H9 (cell line): Measurements from ENCODE around the gene ZNF568. TPM values are rescaled to one million over a fixed set of nuclear protein-coding genes. Genes with fewer than 3 reads are reported as not detected.

Source experiments
- DNase-seq: peaks from one replicate; pipeline ENCODE4 v3.0.0-alpha.2; 2017
- H2AFZ ChIP-seq: one replicate; pipeline ENCODE4 v1.6.1; 2013; ENCODE audit warnings: mild to moderate bottlenecking, low read length, control low read depth, moderate library complexity
- H2AK5ac ChIP-seq: 2 replicates; pipeline ENCODE4 v1.6.1; 2013; ENCODE audit warnings: low read length, control low read depth, mixed read lengths; ENCODE audit not compliant: insufficient read length
- H2BK120ac ChIP-seq: one replicate; pipeline ENCODE4 v1.6.1; 2013; ENCODE audit warnings: low read depth, mild to moderate bottlenecking, low read length, control low read depth, inconsistent platforms; ENCODE audit not compliant: poor library complexity, severe bottlenecking
- H2BK12ac ChIP-seq: 2 replicates; pipeline ENCODE4 v1.6.1; 2013; ENCODE audit warnings: low read length, control low read depth, mixed read lengths, low read depth; ENCODE audit not compliant: insufficient read length
- H2BK15ac ChIP-seq: 2 replicates; pipeline ENCODE4 v1.6.1; 2013; ENCODE audit warnings: low read depth, low read length, control low read depth
- H2BK20ac ChIP-seq: one replicate; pipeline ENCODE4 v1.6.1; 2013; ENCODE audit warnings: low read depth, mild to moderate bottlenecking, low read length, control low read depth, inconsistent platforms; ENCODE audit not compliant: poor library complexity, severe bottlenecking
- H2BK5ac ChIP-seq: 2 replicates; pipeline ENCODE4 v1.6.1; 2013; ENCODE audit warnings: low read length, control low read depth, mixed read lengths; ENCODE audit not compliant: insufficient read length
- H3K14ac ChIP-seq: 2 replicates; pipeline ENCODE4 v1.6.1; 2013; ENCODE audit warnings: low read length, control low read depth; ENCODE audit not compliant: insufficient read depth
- H3K18ac ChIP-seq: 2 replicates; pipeline ENCODE4 v1.6.1; 2013; ENCODE audit warnings: low read depth, mild to moderate bottlenecking, mixed read lengths, low read length, control low read depth; ENCODE audit not compliant: insufficient read length
- H3K23ac ChIP-seq: 2 replicates; pipeline ENCODE4 v1.6.1; 2013; ENCODE audit warnings: low read length, control low read depth, mixed read lengths, low read depth; ENCODE audit not compliant: insufficient read length
- H3K23me2 ChIP-seq: 2 replicates; pipeline ENCODE4 v1.6.1; 2013; ENCODE audit warnings: low read depth, mild to moderate bottlenecking, mixed read lengths, low read length, control low read depth; ENCODE audit not compliant: insufficient read length, poor library complexity, severe bottlenecking
- H3K27ac ChIP-seq: 2 replicates; pipeline ENCODE4 v1.5.1; 2013; ENCODE audit warnings: low read length, control low read depth, mixed read lengths, low read depth; ENCODE audit not compliant: insufficient read length
- H3K27me3 ChIP-seq: 2 replicates; pipeline ENCODE4 v1.6.1; 2013; ENCODE audit warnings: low read length, control low read depth, inconsistent platforms; ENCODE audit not compliant: insufficient read depth
- H3K4ac ChIP-seq: 2 replicates; pipeline ENCODE4 v1.6.1; 2013; ENCODE audit warnings: low read depth, mild to moderate bottlenecking, control low read depth, inconsistent platforms, low read length, moderate library complexity
- H3K4me1 ChIP-seq: 2 replicates; pipeline ENCODE4 v1.6.1; 2013; ENCODE audit warnings: low read length, control low read depth, inconsistent platforms; ENCODE audit not compliant: insufficient read depth
- H3K4me2 ChIP-seq: 2 replicates; pipeline ENCODE4 v1.6.1; 2013; ENCODE audit warnings: low read length, control low read depth, mixed read lengths; ENCODE audit not compliant: insufficient read length, insufficient read depth
- H3K56ac ChIP-seq: 2 replicates; pipeline ENCODE4 v1.6.1; 2013; ENCODE audit warnings: low read depth, mild to moderate bottlenecking, mixed read lengths, low read length, control low read depth; ENCODE audit not compliant: insufficient read length
- H3K79me1 ChIP-seq: 2 replicates; pipeline ENCODE4 v1.6.1; 2013; ENCODE audit warnings: low read depth, mild to moderate bottlenecking, moderate library complexity, low read length, control low read depth, inconsistent platforms; ENCODE audit not compliant: insufficient read depth, poor library complexity, severe bottlenecking
- H3K79me2 ChIP-seq: 2 replicates; pipeline ENCODE4 v1.6.1; 2013; ENCODE audit warnings: low read length, control low read depth, inconsistent platforms; ENCODE audit not compliant: insufficient read depth
- H3K9ac ChIP-seq: 2 replicates; pipeline ENCODE4 v1.6.1; 2013; ENCODE audit warnings: low read length, control low read depth, mixed read lengths; ENCODE audit not compliant: insufficient read length; ENCODE audit errors: extremely low read depth
- H3K9me3 ChIP-seq: one replicate; pipeline ENCODE4 v1.6.1; 2013; ENCODE audit warnings: low read depth, low read length, inconsistent platforms; ENCODE audit not compliant: control insufficient read depth
- H3T11ph ChIP-seq: one replicate; pipeline ENCODE4 v1.6.1; 2013; ENCODE audit warnings: mild to moderate bottlenecking, low read length, control low read depth, inconsistent platforms
- H4K20me1 ChIP-seq: one replicate; pipeline ENCODE4 v1.6.1; 2013; ENCODE audit not compliant: control insufficient read depth, insufficient read length, insufficient read depth
- H4K5ac ChIP-seq: 2 replicates; pipeline ENCODE4 v1.6.1; 2013; ENCODE audit warnings: low read depth, mild to moderate bottlenecking, mixed read lengths, low read length, control low read depth; ENCODE audit not compliant: insufficient read length
- H4K8ac ChIP-seq: replicated peaks from 2 replicates; pipeline ENCODE4 v1.6.1; 2013; ENCODE audit warnings: low read length, control low read depth, mixed read lengths, low read depth; ENCODE audit not compliant: insufficient read length
- H4K91ac ChIP-seq: 2 replicates; pipeline ENCODE4 v1.6.1; 2013; ENCODE audit warnings: low read depth, mild to moderate bottlenecking, moderate library complexity, mixed read lengths, low read length, control low read depth; ENCODE audit not compliant: insufficient read length
- H3K27ac Mint-ChIP-seq, 3 experiments: 2 replicates in 2 of 3; 3 replicates in 1 of 3; pipeline ENCODE4 v1.8.0; 2020 to 2021; ENCODE audit warnings: mixed read lengths in 3 of 3, mild to moderate bottlenecking in 1 of 3, moderate library complexity in 1 of 3
- H3K27me3 Mint-ChIP-seq: 2 replicates; pipeline ENCODE4 v1.8.0; 2021; ENCODE audit warnings: low read depth, mild to moderate bottlenecking, moderate library complexity, mixed read lengths
- H3K36me3 Mint-ChIP-seq, 3 experiments: 2 replicates in 2 of 3; 3 replicates in 1 of 3; pipeline ENCODE4 v1.8.0; 2020 to 2021; ENCODE audit warnings: low read depth in 3 of 3, mixed read lengths in 3 of 3; ENCODE audit not compliant: insufficient read depth in 1 of 3
- H3K4me1 Mint-ChIP-seq, 2 experiments: 2 replicates each; pipeline ENCODE4 v1.8.0; 2020; ENCODE audit warnings: mixed read lengths in 2 of 2
- H3K4me3 Mint-ChIP-seq, 2 experiments: 2 replicates in 1 of 2; 3 replicates in 1 of 2; pipeline ENCODE4 v1.8.0; 2020 to 2021; ENCODE audit warnings: mild to moderate bottlenecking in 2 of 2, mixed read lengths in 2 of 2, moderate library complexity in 1 of 2
- H3K9me3 Mint-ChIP-seq, 2 experiments: 2 replicates in 1 of 2; 3 replicates in 1 of 2; pipeline ENCODE4 v1.8.0; 2020; ENCODE audit warnings: mild to moderate bottlenecking in 2 of 2, mixed read lengths in 2 of 2, moderate library complexity in 1 of 2
- WGBS: extraction: QIAGEN DNeasy Blood & Tissue Kit; methylation state at CpG from one replicate; pipeline ENCODE4 v1.1.7; 2013; ENCODE audit warnings: missing lambda C conversion rate, low lambda C conversion rate, mixed read lengths; ENCODE audit not compliant: insufficient read length; ENCODE audit errors: extremely low coverage; 5-methylcytosine and 5-hydroxymethylcytosine counted together
- total RNA-seq: library from RNA; stranded (reverse); gene quantifications from 2 replicates; pipeline ENCODE4 v1.2.1, GENCODE V29; 2021
- TF ChIP-seq, protein P1 (sequence below): fragments of 200-600 bp; sonication (generic); conservative IDR thresholded peaks from 3 replicates; pipeline ENCODE4 v1.8.0; 2021; ENCODE audit warnings: antibody characterized with exemption, mild to moderate bottlenecking

Gene ZNF568
- total RNA-seq, 1 experiment from 2014 or later, result 3.1 TPM

DNA sequence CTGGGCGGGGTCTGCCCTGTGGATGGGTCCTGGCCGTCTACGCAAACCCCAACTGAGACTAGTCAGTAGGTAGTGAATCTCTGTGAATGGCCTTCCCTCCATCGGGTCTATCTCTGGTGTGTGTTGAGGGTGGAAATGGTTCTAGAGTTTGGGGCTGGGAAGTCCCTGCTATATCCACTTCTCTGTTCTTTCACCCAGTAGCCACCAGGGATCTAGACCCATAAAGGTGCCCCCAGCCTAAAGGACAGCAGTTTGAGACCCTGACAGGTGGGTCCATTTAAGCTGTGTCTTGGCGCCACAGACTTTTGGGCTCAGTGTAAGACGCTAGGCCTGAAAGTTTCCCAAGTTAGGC lies 57.7 kb downstream of the ZNF568 start:
- Histone ChIP-seq H2BK15ac (no peak overlapping the region), H3K56ac (no peak overlapping the region), H3K79me2 (no peaks in the 10 kb centered on the region), H3K4me1 (no peaks in the 10 kb centered on the region), H2BK5ac (no peak overlapping the region), H3T11ph (no peak overlapping the region), H4K8ac (no peak overlapping the region), H2AFZ (no peak overlapping the region), H2AK5ac (no peak overlapping the region), H3K9me3 (peaks cover 47% of the 10 kb centered on the region), H3K79me1 (no peaks in the 10 kb centered on the region), H4K91ac (no peak overlapping the region), H3K23me2 (peaks cover 7% of the 10 kb centered on the region), H3K27ac (no peak overlapping the region), H3K4ac (no peak overlapping the region), H2BK20ac (no peak overlapping the region), H3K23ac (no peak overlapping the region), H2BK12ac (no peak overlapping the region), H3K14ac (no peak overlapping the region), H4K5ac (no peak overlapping the region), H3K9ac (no peak overlapping the region), H2BK120ac (no peak overlapping the region), H3K18ac (no peak overlapping the region), H3K27me3 (no peaks in the 10 kb centered on the region), H4K20me1 (no peaks in the 10 kb centered on the region), H3K4me2 (peak overlapping the region; percentile 18)
- no peak overlapping the region for H3K4me3 Mint-ChIP-seq
- H3K9me3 Mint-ChIP-seq, result peaks cover 78 to 84% of the 10 kb centered on the region in 2 experiments
- no CpG with 5 or more reads among the region's 6 CpGs for WGBS
- TF ChIP-seq, protein P1, sequence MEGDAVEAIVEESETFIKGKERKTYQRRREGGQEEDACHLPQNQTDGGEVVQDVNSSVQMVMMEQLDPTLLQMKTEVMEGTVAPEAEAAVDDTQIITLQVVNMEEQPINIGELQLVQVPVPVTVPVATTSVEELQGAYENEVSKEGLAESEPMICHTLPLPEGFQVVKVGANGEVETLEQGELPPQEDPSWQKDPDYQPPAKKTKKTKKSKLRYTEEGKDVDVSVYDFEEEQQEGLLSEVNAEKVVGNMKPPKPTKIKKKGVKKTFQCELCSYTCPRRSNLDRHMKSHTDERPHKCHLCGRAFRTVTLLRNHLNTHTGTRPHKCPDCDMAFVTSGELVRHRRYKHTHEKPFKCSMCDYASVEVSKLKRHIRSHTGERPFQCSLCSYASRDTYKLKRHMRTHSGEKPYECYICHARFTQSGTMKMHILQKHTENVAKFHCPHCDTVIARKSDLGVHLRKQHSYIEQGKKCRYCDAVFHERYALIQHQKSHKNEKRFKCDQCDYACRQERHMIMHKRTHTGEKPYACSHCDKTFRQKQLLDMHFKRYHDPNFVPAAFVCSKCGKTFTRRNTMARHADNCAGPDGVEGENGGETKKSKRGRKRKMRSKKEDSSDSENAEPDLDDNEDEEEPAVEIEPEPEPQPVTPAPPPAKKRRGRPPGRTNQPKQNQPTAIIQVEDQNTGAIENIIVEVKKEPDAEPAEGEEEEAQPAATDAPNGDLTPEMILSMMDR, result no peak
- H3K27ac Mint-ChIP-seq, result no peak overlapping the region
- no peak for DNase-seq
- H3K4me1 Mint-ChIP-seq, result no peaks in the 10 kb centered on the region
- H3K36me3 Mint-ChIP-seq, result peaks cover 10 to 25% (median 13%) of the 10 kb centered on the region in 3 experiments; a peak in 6 of 7 replicates
- peaks cover 3% of the 10 kb centered on the region; the same call in 1 of the 2 replicates for H3K27me3 Mint-ChIP-seq
